GM19043 (cell line): ENCODE data around the gene DCP2.
"Not testable (repeated sequence)": the region's sequence is repeated elsewhere in the genome, so short reads cannot be mapped to it uniquely, and the experiment has no call there.

Experiments
- ATAC-seq: cut with Tn5 transposase; IDR thresholded peaks from one replicate; pipeline ENCODE4 v1.9.1; 2021; ENCODE audit warnings: low read depth; ENCODE audit not compliant: unreplicated experiment

The DCP2 gene

DNA sequence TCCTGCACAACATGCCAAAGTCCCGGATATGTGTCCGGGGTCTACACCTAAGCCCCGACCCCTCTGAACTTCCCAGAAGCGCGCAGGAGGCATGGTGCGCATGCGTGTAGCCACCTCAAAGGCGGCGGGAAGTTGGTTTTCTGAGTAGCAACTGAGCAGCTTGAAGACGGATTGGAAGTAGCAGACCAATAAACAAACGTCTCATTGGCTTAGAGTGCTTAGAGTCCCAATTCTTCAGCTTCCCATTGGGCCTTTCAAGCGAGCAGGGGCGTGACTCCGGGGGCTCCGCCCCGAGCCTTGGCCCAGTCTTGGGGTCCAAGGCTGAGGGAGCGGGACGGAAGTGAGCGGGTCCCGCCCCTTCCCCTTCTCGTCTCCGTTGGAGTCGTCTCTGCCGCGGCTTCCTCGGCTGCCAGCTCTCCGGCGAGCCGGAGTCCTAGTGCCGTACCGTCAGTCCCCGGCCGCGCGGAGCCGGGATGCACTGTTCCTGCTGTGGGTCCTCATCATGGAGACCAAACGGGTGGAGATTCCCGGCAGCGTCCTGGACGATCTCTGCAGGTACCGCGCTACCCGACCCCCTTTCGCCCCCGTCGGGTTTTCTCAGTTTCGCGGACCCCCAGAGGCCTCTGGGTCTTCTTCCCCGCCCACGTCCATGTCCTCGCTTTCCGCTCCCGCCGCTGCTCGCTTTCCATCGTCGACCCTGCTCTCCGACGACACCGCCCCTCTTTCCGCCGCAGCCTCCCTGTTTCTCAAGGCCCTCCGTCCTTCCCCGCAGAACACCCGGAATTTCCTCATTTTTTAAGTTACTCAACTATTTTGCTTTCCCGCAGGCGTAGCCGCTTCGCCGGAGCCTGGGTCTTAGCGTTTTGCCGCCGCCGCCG, at the start of gene DCP2:
TSS of gene DCP2 (plus strand) at position 367 of the 878 bp plus-strand sequence. CDS start at position 503, 136 bp downstream.
- peak; percentile 98 for ATAC-seq

DNA sequence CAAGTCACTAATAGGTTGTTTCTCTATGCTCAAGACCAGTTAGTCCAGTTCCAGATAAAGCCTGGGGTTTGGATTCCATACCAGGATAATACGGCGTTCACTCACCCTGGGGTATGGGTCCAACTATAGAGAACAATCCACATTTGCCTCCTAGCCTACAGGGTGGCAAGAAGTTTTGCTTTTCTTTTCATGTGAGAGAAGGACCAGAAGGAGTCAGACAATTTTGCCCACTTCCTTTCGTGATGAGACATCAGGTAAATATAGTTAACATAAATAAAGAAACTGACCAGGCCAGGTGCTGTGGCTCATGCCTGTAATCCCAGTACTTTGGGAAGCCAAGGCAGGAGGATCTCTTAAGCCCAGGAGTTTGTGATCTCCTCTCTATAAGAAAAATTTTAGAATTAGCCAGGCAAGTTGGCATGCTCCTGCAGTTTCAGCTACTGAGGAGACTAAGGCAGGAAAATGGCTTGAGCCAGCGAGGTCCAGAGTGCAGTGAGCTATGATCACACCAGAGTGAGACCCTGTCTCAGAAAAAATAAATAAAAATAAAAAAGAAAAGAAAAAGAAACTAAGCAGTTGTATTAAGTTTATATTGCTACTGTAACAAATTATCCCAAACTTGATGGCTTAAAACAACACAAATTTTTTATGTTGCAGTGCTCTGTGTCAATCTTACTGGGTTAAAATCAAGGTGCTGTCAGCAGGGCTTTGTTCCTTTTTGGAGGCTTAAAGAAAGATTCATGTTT, 47.1 kb upstream of the DCP2 start:
- peak; percentile 56 for ATAC-seq

DNA sequence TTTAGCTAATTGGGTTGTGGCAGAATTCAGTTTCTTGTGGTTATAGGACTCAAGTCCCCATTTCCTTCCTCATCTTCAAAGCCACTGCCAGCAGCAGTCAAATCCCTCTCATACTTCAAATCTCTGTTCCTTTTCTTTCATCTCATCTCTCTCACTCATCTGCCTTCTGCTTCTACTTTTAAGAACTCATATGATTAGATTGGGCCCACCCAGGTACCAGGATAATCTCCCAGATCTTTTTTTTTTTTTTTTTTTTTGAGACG, 46.6 kb upstream of the DCP2 start:
- peak; percentile 36 for ATAC-seq

DNA sequence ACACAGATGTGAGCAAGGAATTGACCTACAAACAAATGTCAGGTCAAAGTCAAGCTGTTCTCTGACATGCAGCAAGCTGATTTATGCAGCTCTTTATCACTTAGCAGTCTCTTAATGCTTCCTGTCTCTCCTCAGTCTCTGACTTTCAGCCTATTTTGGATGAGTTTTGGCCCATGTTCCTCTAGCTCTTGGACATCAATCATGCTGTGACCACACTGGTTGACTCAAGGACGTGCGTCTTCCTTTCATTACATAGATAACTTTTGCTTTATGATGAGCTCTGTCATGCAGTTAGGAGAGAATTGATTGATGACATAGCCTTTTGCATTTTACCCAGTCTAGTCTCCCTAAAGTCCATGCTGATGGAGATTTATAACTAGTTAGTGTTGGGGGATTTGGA, 45.1 kb upstream of the DCP2 start:
- no peak for ATAC-seq

DNA sequence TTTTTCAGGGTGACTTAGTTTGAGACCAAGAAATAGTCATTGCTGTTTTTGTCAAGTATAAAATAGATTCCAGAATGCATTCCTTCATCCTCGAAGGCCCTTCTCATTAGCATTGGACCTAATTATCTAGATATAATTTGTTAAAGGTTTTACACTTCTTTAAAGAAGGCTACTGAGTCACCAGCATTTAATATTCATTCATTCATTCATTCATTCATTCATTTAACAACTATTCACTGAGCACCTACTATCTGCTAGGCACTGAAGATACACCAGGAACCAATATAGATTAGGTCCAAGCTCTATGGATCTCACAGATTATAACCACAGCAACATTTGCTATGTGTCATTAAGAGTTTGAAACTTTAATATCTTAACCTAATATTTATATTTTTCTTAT, 43.5 kb upstream of the DCP2 start:
- no peak for ATAC-seq

DNA sequence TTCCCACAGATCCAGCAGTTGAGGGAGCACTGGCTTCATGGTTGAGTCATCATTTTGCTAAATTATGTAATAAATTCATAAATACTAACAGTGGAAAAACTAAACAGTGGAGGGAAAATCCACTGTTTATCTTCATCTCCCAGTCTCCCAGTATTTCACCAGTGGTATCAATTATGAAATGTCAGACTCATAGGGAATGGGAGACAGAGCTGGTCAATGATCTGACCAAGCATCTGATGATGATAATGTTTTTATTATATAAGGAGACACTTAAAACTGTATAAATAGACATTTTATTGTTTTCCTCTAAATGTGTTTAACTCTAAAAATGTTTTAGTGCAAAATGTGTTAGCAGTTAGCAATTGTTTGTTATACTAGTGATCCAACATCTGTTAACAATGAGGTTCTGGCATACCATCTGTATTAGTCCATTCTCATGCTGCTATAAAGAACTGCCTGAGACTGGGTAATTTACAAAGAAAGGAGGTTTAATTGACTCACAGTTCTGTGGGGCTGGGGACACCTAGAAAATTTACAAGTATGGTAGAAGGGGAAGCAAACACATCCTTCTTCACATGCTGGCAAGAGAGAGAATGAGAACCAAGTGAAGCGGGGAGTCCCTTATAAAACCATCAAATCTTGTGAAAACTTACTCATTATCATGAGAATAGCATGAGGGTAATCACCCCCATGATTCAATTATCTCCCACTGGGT, 42.8 kb upstream of the DCP2 start:
- no peak for ATAC-seq

DNA sequence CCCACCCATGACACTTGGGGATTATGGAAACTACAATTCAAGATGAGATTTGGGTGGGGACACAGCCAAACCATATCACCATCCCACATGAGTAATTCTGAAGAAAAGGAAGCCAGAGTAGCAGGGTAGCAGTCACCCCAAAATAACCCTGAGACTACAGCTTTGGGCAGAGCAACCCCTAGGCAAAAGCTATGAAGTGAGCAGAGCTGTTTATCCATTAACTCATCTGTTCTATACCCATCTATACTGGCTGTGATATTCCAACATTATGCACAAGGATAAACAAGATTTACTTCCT, 42.3 kb upstream of the DCP2 start:
- no peak for ATAC-seq

DNA sequence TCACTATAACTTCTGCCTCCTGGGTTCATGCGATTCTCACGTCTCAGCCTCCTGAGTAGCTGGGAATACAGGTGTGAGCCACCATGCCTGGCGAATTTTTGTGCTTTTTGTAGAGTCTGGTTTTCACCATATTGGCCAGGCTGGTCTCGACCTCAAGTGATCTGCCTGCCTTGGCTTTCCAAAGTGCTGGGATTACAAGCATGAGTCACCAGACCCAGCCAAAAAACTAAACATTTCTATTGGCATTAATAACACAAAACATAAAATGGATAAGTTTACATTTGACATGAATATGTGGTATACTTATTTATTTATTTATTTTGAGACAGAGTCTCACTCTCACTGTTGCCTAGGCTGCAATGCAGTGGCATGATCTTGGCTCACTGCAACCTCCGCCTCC, 40.9 kb upstream of the DCP2 start:
- no peak for ATAC-seq

DNA sequence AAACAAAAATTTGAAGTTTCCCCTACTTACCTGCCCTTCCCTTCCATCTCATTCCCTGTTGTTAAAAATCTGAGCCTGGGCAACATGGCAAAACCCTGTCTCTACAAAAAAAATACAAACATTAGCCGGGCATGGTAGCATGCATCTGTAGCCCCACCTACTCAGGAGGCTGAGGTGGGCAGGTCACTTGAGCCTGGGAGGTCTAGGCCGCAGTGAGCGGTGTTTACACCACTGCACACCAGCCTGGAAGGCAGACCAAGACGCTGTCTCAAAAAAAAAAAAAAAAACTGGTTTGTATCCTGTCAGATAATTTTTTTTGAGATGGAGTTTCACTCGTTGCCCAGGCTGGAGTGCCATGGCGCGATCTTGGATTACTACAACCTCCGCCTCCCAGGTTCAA, 38.3 kb upstream of the DCP2 start:
- ATAC-seq = no peak

DNA sequence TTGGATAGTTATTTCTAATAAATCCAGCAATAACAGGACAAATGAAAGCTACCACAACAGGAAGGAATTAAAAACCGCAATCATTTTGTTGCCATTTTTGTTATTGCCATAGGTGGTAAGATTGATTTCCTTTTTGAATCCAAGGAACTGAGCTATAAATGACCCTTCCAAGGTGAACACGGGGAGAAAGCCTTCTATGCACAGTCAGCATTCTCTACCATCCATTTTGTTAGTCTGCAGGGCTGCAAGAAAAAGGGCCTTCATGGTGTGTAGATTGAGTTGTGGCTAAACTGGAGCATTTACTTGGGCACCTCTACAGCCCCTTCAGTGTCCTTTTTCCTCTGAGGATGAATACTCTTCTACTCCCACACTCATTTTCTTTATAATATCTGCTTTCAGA, 35.9 kb upstream of the DCP2 start:
- no peak for ATAC-seq

DNA sequence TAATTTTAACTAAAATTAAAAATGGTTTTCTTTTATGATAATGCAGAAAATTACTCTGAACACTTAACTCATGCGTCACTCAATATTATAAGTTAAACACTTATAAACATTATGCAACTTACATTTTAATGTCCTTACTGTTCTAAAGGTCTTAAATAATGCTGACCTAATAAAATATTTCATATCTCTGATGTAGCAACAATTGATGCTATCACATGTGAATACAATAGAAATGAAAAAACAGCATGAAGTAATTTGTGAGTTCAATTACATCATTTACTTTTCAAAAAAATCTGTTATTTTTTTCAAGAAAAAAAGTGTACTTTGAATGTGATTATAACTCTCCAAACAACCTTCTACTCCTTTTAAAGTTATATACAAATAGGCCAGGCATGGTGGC, 28.1 kb upstream of the DCP2 start:
- no peak for ATAC-seq

DNA sequence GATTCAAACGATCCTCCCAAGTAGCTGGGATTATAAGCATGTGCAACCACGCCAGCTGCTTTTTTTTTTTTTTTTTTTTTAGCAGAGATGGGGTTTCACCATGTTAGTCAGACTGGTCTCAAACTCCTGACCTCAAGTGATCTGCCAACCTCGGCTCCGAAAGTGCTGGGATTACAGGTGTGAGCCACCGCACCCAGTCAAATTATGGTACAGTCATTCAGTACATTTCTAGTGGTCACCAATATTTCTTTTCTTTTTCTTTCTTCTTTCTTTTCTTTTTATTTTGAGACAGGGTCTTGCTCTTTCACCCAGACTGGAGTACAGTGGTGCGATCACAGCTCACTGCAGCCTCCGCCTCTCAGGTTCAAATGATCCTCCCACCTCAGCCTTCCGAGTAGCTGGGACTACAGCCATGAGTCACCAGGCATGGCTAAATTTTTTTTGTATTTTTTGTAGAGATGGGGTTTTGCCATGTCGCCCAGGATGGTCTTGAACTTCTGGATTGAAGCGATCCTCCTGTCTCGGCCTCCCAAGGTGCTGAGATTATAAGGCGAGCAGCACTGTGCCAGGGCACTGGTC, 25.4 kb upstream of the DCP2 start:
- peak; percentile 90 for ATAC-seq

DNA sequence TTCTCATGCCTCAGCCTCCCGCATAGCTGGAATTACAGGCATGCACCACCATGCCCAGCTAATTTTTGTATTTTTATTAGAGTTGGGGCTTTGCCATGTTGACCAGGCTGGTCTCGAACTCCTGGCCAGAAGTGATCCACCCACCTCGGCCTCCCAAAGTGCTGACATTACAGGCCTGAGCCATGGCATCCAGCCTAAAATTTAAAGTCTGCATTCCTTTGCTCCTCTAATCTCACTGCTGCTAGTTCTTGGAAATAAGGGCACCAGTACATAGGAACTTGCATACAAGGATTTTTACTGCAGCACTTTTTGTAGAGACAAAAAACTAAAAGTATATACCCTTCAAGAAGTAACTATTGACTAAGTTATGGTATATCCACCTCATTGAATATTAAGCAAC, 20.0 kb upstream of the DCP2 start:
- no peak for ATAC-seq

DNA sequence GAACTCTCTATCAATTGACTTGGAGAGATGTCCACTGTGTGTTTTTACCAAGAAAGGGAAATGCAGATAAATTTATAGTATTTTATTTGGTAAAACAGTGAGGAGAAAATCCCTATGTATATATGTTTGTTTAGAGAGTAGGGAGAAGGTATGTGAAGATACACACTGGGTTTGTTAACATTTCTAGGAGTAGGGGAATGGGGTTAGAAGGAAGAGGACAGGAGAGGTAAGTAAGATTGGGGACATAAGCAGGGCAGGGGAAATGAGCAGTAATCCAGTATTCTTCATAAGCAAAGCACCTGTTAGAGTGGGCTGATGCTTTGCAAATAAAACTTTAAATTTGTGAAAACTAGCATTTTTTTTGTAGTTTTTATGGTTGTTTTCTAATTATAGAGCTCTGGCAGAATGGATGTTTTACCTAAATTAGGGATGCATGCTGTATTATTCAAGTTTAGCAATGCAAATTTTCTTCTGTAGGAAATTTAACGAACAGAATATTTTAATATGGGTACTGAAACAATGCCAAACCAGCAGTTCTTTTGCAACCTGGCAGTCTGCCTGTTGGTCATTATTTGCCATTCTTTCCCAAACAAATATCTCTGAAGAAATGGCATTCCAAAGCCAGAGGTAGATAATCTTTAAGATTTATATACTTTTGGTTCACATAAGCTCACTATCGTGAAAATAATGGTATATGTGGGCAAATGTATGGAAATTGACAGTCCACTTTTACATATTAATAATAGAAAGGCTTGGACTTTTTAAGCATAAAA, 19.4 kb upstream of the DCP2 start:
- ATAC-seq = no peak

DNA sequence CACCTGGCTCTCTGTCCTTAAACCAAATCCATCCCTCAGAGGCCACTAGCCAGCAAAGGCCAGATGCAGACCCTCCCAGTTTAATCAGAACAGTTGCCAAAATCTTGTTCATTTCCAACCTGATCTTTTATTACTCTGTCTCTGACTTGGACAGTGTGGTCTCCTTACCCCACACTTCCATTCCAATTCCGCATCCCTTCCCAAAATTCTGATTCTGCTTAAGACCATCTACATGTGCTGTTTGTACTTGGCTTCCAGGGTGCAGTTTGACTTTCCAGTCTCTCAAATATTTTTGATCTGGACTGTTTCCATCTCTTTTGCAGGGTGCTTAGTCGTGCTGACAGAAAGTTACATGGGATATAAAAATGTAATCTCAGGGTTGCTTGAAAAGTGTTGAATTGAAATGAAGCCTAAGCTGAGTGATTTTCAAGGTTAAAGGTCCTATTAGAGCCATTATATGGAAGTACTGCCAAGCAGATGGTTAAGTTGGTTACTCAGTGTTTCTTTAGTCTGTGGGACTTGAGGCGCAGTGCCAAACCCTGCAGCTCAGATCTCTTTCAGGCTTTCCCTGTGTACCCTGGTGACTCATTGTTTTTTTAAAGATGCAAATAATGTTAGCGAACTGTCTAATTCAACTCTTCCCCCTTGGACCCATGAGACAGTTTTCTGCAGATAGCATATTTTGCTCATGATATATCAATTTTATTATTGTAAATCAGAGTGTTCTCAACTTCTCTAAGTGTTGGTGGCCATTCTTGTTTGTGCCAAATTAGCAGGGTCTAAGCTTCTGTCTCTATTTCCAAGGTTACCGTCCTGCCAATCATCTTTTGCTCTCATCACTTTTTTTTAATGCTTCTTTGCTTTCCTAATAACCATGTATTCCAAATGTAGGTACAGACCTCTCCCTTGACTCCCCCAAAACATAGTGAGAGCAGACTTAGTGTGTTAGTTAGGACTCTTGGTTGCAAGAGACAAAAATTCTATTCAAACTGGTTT, 18.2 kb upstream of the DCP2 start:
- peak; percentile 92 for ATAC-seq

DNA sequence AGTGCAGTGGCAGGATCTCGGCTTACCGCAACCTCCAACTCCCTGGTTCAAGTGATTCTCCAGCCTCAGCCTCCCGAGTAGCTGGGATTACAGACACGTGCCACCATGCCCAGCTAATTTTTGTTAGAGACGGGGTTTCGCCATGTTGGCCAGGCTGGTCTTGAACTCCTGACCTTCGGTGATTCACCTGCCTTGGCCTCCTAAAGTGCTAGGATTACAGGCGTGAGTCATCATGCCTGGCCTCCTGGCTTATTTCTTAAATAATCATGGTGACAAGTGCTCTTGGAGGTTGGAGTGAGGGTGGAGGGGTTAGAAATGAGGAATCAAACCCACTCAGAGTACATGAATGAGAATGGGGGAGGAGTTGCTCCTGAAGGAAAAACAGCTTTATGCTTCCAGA, 16.7 kb upstream of the DCP2 start:
- not testable (repeated sequence) for ATAC-seq

DNA sequence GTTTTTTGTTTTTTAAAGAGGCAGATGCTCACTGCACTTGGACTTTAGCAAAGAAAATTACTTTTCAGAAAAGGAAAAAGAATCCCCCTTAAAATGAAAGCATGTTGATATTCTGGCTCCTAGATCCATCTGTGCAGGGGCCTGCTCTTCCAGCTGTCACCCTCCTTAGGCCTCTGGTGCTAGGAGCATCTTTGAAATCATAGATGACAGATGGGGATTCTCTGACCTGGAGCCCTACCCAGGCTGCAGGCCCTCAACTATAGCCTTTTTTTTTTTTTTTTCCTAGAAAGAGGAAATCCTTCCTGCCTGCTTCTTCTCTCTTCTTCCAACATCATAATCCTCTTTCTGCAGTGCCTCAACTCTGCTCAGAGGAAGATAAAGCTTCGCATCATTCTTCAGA, 16.3 kb upstream of the DCP2 start:
- no peak for ATAC-seq

DNA sequence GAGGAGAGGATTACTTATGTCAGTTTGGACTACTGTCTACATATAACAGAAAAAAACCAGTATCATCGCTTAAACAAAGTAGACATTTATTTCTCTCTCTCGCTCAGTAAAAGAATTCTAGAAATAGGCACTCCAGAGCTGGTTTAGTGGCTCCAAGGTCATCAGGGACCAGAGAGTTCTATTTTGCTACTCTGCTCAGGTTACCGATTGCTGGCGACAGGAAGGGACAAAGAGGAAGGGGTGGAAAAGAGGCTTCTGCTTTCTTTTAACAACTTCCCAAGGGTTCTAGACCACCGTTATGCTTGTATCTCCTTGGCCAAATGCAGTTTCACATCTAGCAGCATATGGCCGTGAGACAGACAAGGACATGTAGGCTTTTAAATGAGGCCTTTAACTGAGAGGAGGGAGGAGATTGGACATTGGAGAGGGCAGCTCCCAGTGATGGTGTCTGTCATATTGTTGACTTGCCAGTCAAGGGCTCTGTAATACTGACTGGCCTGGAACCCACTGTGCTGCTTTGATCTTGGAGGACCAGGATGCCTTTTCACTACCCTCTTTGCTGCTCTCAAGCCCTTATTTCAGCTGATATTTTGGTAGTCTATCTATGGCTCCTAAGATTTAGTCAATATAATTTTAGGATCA, 15.6 kb upstream of the DCP2 start:
- ATAC-seq = no peak

DNA sequence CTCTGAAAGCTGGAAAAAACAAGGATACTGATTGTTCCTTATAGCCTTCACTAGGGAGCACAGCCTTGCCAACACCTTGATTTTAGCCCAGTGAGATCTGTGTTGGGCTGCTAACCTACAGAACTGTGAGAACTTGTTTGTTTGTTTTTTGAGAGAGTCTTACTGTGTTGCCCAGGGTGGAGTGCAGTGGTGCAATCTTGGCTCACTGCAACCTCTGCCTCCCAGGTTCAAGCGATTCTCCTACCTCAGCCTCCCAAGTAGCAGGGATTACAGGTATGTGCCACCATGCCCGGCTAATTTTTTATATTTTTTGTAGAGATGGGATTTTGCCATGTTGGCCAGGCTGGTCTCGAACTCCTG, 13.2 kb upstream of the DCP2 start:
- ATAC-seq = not testable (repeated sequence)
